Endothelial cell of umbilical vein (primary cell): Measurements from ENCODE around the gene IQGAP3. TPM values are rescaled to one million over a fixed set of nuclear protein-coding genes. Genes with fewer than 3 reads are reported as not detected.

ENCODE experiments used
- BruUV-seq: library from RNA; stranded (reverse); fragments of 400-500 nt; replicated peaks from 2 replicates; lab custom pipeline; 2021; lab: Mats Ljungman, UMichigan
- CTCF ChIA-PET: fragments of 300-600, 350-600 bp; sonication (Branson Sonifier 250); formaldehyde crosslinking; loops from one replicate; lab custom pipeline; 2021; ENCODE audit warnings: antibody characterized with exemption, inconsistent platforms; lab: Charles Lee
- POLR2A ChIA-PET: fragments of 300-600, 350-600 bp; sonication (Branson Sonifier 250); formaldehyde crosslinking; loops from one replicate; lab custom pipeline; 2021; ENCODE audit warnings: antibody characterized with exemption, inconsistent platforms; lab: Charles Lee
- DNase-seq: peaks from one replicate; pipeline ENCODE4 v3.0.0-alpha.2; 2011; ENCODE audit warnings: low read depth, low spot score
- FAIRE-seq: peaks from 2 replicates; lab custom pipeline; 2011; peaks lifted over from hg19 to GRCh38; lab: Jason Lieb, UNC
- H2AFZ ChIP-seq: 2 replicates; pipeline ENCODE4 v1.6.0; 2012; ENCODE audit warnings: low read depth, low read length, control low read depth, inconsistent platforms
- H3K27ac ChIP-seq: 2 replicates; pipeline ENCODE4 v1.5.1; 2011; ENCODE audit warnings: low read depth, mild to moderate bottlenecking, control low read depth, low read length, moderate library complexity; ENCODE audit not compliant: insufficient read depth
- H3K27me3 ChIP-seq, 2 experiments: 2 replicates each; pipeline versions ENCODE4 v1.6.0 to v1.6.1; 2011; ENCODE audit warnings: low read length in 2 of 2, mixed read lengths in 1 of 2; ENCODE audit not compliant: control insufficient read depth in 2 of 2, insufficient read depth in 2 of 2
- H3K36me3 ChIP-seq, 2 experiments: 2 replicates in 1 of 2; 3 replicates in 1 of 2; pipeline ENCODE4 v1.5.1; 2011; ENCODE audit warnings: low read length in 2 of 2, mild to moderate bottlenecking in 1 of 2, moderate library complexity in 1 of 2; ENCODE audit not compliant: control insufficient read depth in 2 of 2, insufficient read depth in 2 of 2; ENCODE audit errors: extremely low read depth in 1 of 2
- H3K4me1 ChIP-seq: 3 replicates; pipeline ENCODE4 v1.5.1; 2011; ENCODE audit warnings: mild to moderate bottlenecking, low read length; ENCODE audit not compliant: control insufficient read depth, insufficient read depth; ENCODE audit errors: extremely low read depth
- H3K4me2 ChIP-seq: 2 replicates; pipeline ENCODE4 v1.6.1; 2011; ENCODE audit warnings: low read length, control low read depth, mixed read lengths; ENCODE audit not compliant: insufficient read depth
- H3K4me3 ChIP-seq, 3 experiments: fragments of 200-600 bp in 1 of 3; sonication (generic), shearing (Covaris generic) in 1 of 3; replicated peaks in 1 of 3; 2 replicates each; pipeline ENCODE4 v1.5.1; 2011 to 2016; ENCODE audit warnings: control low read depth in 3 of 3, low read length in 3 of 3, mild to moderate bottlenecking in 2 of 3, inconsistent platforms in 1 of 3, low read depth in 1 of 3, moderate library complexity in 1 of 3; ENCODE audit not compliant: insufficient read depth in 1 of 3
- H3K79me2 ChIP-seq: 2 replicates; pipeline ENCODE4 v1.6.0; 2012; ENCODE audit warnings: low read length, inconsistent platforms; ENCODE audit not compliant: control insufficient read depth, insufficient read depth
- H3K9ac ChIP-seq: replicated peaks from 2 replicates; pipeline ENCODE3; 2011; ENCODE audit warnings: low read length, control low read depth; ENCODE audit not compliant: insufficient read depth; ENCODE audit errors: extremely low read depth
- H3K9me1 ChIP-seq: replicated peaks from 3 replicates; pipeline ENCODE4 v1.6.0; 2011; ENCODE audit warnings: mild to moderate bottlenecking, low read length; ENCODE audit not compliant: control insufficient read depth, insufficient read depth; ENCODE audit errors: extremely low read depth
- H3K9me3 ChIP-seq: replicated peaks from 2 replicates; pipeline ENCODE4 v1.5.1; 2012; ENCODE audit warnings: low read length, inconsistent platforms; ENCODE audit not compliant: control insufficient read depth, insufficient read depth
- H4K20me1 ChIP-seq: replicated peaks from 2 replicates; pipeline ENCODE3; 2011; ENCODE audit warnings: mild to moderate bottlenecking, low read length; ENCODE audit not compliant: control insufficient read depth, insufficient read depth; ENCODE audit errors: extremely low read depth
- CTCF ChIP-seq, 2 donors: IDR thresholded peaks; 1 replicate in 1 of 2; 2 replicates in 1 of 2; pipeline ENCODE4 v1.5.1; 2011; ENCODE audit warnings: low read length in 2 of 2, mild to moderate bottlenecking in 2 of 2, moderate library complexity in 2 of 2, control low read depth in 1 of 2, inconsistent platforms in 1 of 2, low read depth in 1 of 2; ENCODE audit not compliant: insufficient read depth in 1 of 2; ENCODE audit errors: extremely low read depth in 1 of 2
- EZH2 ChIP-seq: IDR thresholded peaks from 2 replicates; pipeline ENCODE4 v1.6.1; 2012; ENCODE audit warnings: borderline replicate concordance, low read depth, mild to moderate bottlenecking, moderate library complexity, low read length, inconsistent platforms; ENCODE audit not compliant: severe bottlenecking
- FOS ChIP-seq: IDR thresholded peaks from 2 replicates; pipeline ENCODE4 v1.6.1; 2011; ENCODE audit warnings: mild to moderate bottlenecking, low read length, moderate library complexity, borderline replicate concordance; ENCODE audit not compliant: insufficient read depth
- GATA2 ChIP-seq: IDR thresholded peaks from 2 replicates; pipeline ENCODE4 v1.7.0; 2011; ENCODE audit warnings: low read depth, mild to moderate bottlenecking, moderate library complexity, mixed read lengths, low read length; ENCODE audit not compliant: insufficient read length, insufficient read depth
- JUN ChIP-seq: IDR thresholded peaks from 2 replicates; pipeline ENCODE4 v1.6.1; 2011; ENCODE audit warnings: borderline replicate concordance, low read depth; ENCODE audit not compliant: insufficient read length, insufficient read depth
- MAX ChIP-seq: IDR thresholded peaks from 2 replicates; pipeline ENCODE4 v1.6.1; 2011; ENCODE audit not compliant: insufficient read depth, insufficient read length
- MYC ChIP-seq: IDR thresholded peaks from one replicate; pipeline ENCODE4 v1.6.1; 2011; ENCODE audit warnings: mild to moderate bottlenecking, low read depth, low read length
- POLR2A ChIP-seq: IDR thresholded peaks from 2 replicates; pipeline ENCODE4 v1.6.1; 2012; ENCODE audit warnings: low read depth, mild to moderate bottlenecking, control low read depth, low read length
- POLR2AphosphoS5 ChIP-seq: IDR thresholded peaks from 2 replicates; pipeline ENCODE4 v1.6.1; 2012; ENCODE audit warnings: low read depth, mild to moderate bottlenecking, control low read depth, low read length, moderate library complexity; ENCODE audit not compliant: insufficient read depth
- dilution Hi-C: fragments of 300-500 bp; cut with MboI; formaldehyde crosslinking; loops from one replicate; pipeline ENCODE4 v1.15.0; 2019; ENCODE audit warnings: low sequenced_read_pairs; ENCODE audit not compliant: extremely low pct_ligation_motif_present
- intact Hi-C: fragments of 100-400 bp; cut with micrococcal nuclease; formaldehyde crosslinking; loops from one replicate; pipeline ENCODE4 v1.10.0; 2022
- polyA plus RNA-seq, 4 experiments: library from polyadenylated mRNA; depleted of rRNA in 3 of 4; stranded (reverse) in 3 of 4; unstranded in 1 of 4; fragments of >200 nt; gene quantifications; 2 replicates each; pipeline versions ENCODE4 v1.2.1 to v1.2.3, GENCODE V29; 2011 to 2012; ENCODE audit warnings: missing spikeins in 1 of 4
- total RNA-seq: library from RNA; stranded (reverse); gene quantifications from 2 replicates; pipeline ENCODE4 v1.2.3, GENCODE V29; 2021

The IQGAP3 gene
- total and polyA plus RNA-seq, 2 donors (not counting 3 experiments of a cell fraction or from before 2014, with no cell fraction given) = 28.3 to 60.7 TPM

- Histone ChIP-seq H3K9ac (no peak overlapping the region), H3K4me1 (peaks cover 1% of the 10 kb centered on the region), H4K20me1 (no peaks in the 10 kb centered on the region), H3K4me2 (no peak overlapping the region), H3K79me2 (no peaks in the 10 kb centered on the region), H3K27me3 (no peaks in the 10 kb centered on the region), H3K9me1 (no peaks in the 10 kb centered on the region), H3K27ac (no peak overlapping the region), H3K9me3 (no peaks in the 10 kb centered on the region), H3K36me3 (no peaks in the 10 kb centered on the region), H2AFZ (no peak overlapping the region), H3K4me3 (no peak overlapping the region)
- TF ChIP-seq CTCF (IDR thresholded peaks at IDR 0.05; ENCODE audit: extremely low read depth in 1 of 2, insufficient read depth in 1 of 2, low read depth in 1 of 2, low read length in 2 of 2) = no peak
- TF ChIP-seq MAX = no peak
- TF ChIP-seq GATA2 = no peak
- no peak for TF ChIP-seq FOS
- no peak for TF ChIP-seq POLR2AphosphoS5
- TF ChIP-seq POLR2A = no peak
- TF ChIP-seq MYC = no peak
- TF ChIP-seq EZH2 = no peak
- no peak for TF ChIP-seq JUN
- FAIRE-seq (no peak), DNase-seq (no peak)
- dilution Hi-C loops (no loop called here), intact Hi-C loops (no loop called here)
- ChIA-PET CTCF (interaction anchor here (1.2 to 9.3 kb wide), 6 partner anchors 16 to 106 kb away, joined by 6 to 104 read pairs (median 8); partner anchors contain the start of gene GPATCH4), POLR2A (interaction anchor here (0.6 kb wide), 1 partner anchor 223 kb away, joined by 3 read pairs; no protein-coding TSS in a partner anchor)
- no TSS peak for BruUV-seq
These were observed 14.0 kb upstream of the IQGAP3 start for GRCh38 chr1:156586323-156586722.
